NCI-H1092 (cell line): Measurements from ENCODE around the gene MAST4.

Experiments used
- DNase-seq: peaks from one replicate; lab custom pipeline; 2025; lab: John Stamatoyannopoulos, UW

MAST4 gene

GRCh38 chr5:67214707-67215447 is 618.7 kb downstream of the MAST4 start:
- DNase-seq = no peak

DNA sequence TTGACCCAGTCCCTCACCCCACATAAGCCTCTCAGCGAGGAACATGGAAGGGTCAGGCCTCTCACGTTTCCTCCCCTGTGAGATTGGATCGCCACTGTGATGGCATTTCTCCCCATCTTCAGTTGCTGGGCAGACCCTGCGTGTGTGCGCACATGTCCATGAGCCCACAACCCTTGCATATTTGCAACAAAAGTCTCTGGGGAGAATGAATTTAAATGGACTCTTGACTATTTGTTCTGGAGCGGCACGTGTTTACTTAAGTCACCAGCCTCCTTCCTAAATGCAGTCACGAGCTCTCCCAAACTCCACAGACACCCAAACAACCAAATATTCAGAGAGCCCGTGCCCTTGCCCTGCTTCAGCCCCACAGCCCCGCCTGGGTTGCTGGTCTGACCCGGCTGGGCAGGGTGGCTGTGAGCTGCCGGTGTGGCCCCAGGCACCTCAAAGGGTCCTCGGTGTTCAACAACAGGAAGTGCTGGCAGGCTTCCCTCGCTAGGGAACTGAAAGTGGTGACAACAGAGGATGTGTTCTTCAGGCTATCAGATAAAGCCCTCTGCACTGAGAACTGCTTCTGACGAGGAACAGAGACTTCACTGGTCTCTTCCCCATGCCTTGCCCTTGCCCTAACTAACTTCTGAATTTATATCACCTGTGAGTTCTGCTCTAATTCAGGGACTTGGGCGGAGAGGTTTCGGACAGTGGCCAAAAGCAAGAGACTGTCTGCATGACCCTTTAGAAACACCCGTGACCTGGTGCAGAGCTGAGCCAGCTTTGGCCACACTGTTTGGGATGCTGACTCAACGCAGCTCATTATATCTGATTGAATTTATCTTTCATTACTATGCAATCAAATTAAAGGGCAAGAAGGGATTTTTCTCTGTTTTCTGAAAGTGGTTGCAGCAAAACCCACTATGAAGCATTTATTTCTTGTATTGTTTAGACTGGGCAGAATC is 619.6 kb downstream of the MAST4 start:
- no peak for DNase-seq

DNA sequence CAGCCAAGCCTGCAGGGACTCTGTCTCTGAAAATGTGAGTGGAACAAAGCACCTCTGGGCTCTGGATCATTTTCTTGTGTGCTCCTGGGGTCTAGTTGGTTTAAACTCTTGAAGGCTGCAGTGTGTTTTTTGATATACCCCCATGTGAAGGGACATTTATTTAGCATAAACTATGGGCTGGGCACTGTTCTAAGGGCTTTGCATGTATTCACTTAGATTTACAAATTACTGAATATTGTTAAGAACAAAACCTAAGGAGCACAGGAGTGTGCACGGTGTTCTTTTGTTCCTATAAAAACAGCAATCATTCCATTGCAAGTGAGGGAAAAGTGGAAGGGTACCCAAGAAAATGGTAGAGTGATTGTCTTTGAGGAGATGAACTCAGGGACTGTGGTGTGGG is 620.4 kb downstream of the MAST4 start:
- DNase-seq = no peak
